A549 (cell line): ENCODE results near the gene MED12L.

ENCODE experiments used
- BHLHE40 ChIP-seq: IDR thresholded peaks from 2 replicates; pipeline ENCODE4 v1.6.1; 2012; ENCODE audit warnings: low read depth, low read length, inconsistent platforms
- EP300 ChIP-seq, 2 experiments: fragments of >200 bp; sonication (Bioruptor Twin); formaldehyde crosslinking; IDR thresholded peaks; 2 replicates in 1 of 2; 3 replicates in 1 of 2; pipeline ENCODE4 v1.6.1; 2016 to 2017
- MAFK ChIP-seq: fragments of 450-650 bp; IDR thresholded peaks from 2 replicates; pipeline ENCODE4 v1.6.1; 2014; ENCODE audit not compliant: partially characterized antibody
- POLR2A ChIP-seq: IDR thresholded peaks from 2 replicates; pipeline ENCODE4 v1.6.1; 2012; ENCODE audit warnings: mild to moderate bottlenecking, low read length
- RARB ChIP-seq: fragments of 250-450 bp; sonication (Bioruptor Pico); IDR thresholded peaks from 2 replicates; pipeline ENCODE4 v1.8.0; 2021; ENCODE audit warnings: mild to moderate bottlenecking, moderate library complexity
- REST ChIP-seq: fragments of 200-600 bp; sonication (generic); IDR thresholded peaks from 2 replicates; pipeline ENCODE4 v1.6.1; 2016; ENCODE audit warnings: antibody characterized with exemption, mild to moderate bottlenecking, moderate library complexity
- SMC3 ChIP-seq: fragments of >200 bp; sonication (Bioruptor Twin); formaldehyde crosslinking; IDR thresholded peaks from 3 replicates; pipeline ENCODE4 v1.6.1; 2018; ENCODE audit warnings: inconsistent platforms
- TF ChIP-seq, protein P1 (sequence below): fragments of >200 bp; sonication (Bioruptor Twin); formaldehyde crosslinking; IDR thresholded peaks from 3 replicates; pipeline ENCODE4 v1.5.1; 2016

DNA sequence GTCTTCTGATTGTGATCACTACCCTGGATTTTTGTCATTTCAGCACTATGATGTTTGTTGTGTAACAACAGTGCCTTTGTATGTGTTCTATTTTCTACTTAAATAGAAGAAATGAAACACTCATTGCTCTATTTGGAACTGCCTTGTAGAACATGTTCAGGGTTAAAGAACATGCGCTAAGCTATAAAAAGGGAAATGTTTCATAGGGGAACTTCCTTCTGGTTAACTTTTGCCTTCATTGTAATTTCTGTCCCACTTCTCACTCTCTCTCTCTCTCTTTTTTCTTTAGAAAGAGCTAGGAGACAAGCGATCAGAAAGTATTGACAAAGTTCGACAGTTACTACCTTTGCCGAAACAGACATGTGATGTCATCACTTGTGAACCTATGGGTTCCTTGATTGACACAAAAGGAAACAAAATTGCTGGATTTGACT is 299.3 kb downstream of the MED12L start, which contains the start of gene P2RY12:
- TF ChIP-seq SMC3 (no peak), RARB (CRISPR knock-in tag) (no peak), MAFK (peak; percentile 48), REST (no peak), POLR2A (no peak), EP300 (IDR thresholded peaks at IDR 0.05) (no peak), BHLHE40 (no peak)
- TF ChIP-seq, protein P1, sequence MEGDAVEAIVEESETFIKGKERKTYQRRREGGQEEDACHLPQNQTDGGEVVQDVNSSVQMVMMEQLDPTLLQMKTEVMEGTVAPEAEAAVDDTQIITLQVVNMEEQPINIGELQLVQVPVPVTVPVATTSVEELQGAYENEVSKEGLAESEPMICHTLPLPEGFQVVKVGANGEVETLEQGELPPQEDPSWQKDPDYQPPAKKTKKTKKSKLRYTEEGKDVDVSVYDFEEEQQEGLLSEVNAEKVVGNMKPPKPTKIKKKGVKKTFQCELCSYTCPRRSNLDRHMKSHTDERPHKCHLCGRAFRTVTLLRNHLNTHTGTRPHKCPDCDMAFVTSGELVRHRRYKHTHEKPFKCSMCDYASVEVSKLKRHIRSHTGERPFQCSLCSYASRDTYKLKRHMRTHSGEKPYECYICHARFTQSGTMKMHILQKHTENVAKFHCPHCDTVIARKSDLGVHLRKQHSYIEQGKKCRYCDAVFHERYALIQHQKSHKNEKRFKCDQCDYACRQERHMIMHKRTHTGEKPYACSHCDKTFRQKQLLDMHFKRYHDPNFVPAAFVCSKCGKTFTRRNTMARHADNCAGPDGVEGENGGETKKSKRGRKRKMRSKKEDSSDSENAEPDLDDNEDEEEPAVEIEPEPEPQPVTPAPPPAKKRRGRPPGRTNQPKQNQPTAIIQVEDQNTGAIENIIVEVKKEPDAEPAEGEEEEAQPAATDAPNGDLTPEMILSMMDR = no peak
